ENCODE measurements around the gene ADCY7. TPM values are rescaled to one million over a fixed set of nuclear protein-coding genes. Genes with fewer than 3 reads are reported as not detected.
A peak's percentile ranks its signal among the peaks of the same experiment; 100 is the strongest.

The ADCY7 gene
- total RNA-seq, 1 experiment from 2014 or later: 27.1 TPM

- Histone ChIP-seq H3K27me3 (no peaks in the 10 kb centered on the region), H3K9me3 (replicated peaks) (no peaks in the 10 kb centered on the region), H3K4me3 (no peak overlapping the region), H3K4me1 (peaks cover 39% of the 10 kb centered on the region), H3K27ac (no peak overlapping the region; the same call in 1 of the 2 replicates), H3K36me3 (no peaks in the 10 kb centered on the region)
- peak; percentile 56 to 76 for DNase-seq
Observed at GRCh38 chr16:50268352-50268751, 2.0 kb downstream of the ADCY7 start.

- H3K9me3 ChIP-seq (replicated peaks): no peaks in the 10 kb centered on the region
- no peaks in the 10 kb centered on the region for H3K36me3 ChIP-seq
- no peak overlapping the region for H3K4me3 ChIP-seq
- no peak for DNase-seq
- H3K27me3 ChIP-seq: no peaks in the 10 kb centered on the region
- no peak overlapping the region for H3K27ac ChIP-seq
- peaks cover 35% of the 10 kb centered on the region for H3K4me1 ChIP-seq
Observed at GRCh38 chr16:50269061-50269705, 2.8 kb downstream of the ADCY7 start.

GRCh38 chr16:50269769-50270509, 3.6 kb downstream of the ADCY7 start:
- Histone ChIP-seq H3K27ac (no peak overlapping the region), H3K4me1 (peaks cover 31% of the 10 kb centered on the region), H3K36me3 (no peaks in the 10 kb centered on the region), H3K9me3 (replicated peaks) (no peaks in the 10 kb centered on the region), H3K4me3 (no peak overlapping the region), H3K27me3 (no peaks in the 10 kb centered on the region)
- no peak for DNase-seq

DNA sequence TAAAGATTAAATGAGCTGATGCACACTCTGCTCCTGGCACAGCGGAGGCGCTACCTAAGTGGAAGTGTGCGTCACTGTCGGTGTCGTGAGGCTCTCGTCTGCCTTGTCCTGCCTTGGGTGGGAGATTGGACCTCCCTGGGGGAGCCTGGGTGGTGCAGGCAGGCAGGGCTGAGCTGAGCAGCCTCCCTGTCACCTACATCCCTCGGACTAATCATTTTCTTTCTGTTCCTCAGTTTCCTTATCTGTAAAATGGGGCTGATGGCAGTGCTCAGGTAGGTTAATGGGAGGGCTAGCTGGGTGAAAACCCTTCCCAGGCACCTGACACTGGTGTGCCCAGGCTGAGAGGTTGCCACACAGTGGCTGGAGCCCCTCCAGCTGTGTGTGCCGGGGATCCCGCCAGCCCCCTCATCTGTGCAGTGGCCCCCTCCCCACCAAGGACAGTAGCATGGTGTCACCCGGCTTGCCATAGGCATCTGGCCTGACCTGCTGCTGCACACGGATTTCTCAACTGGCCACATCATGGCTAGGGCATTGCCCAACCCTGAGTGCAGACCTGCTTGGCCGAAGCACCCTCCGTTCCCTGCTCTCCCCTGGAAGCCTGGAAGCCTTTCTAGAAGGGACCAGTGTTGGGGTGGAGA, 4.3 kb downstream of the ADCY7 start:
- Histone ChIP-seq H3K27ac (no peak overlapping the region), H3K36me3 (no peaks in the 10 kb centered on the region), H3K27me3 (no peaks in the 10 kb centered on the region), H3K4me1 (peaks cover 24% of the 10 kb centered on the region), H3K9me3 (replicated peaks) (no peaks in the 10 kb centered on the region), H3K4me3 (no peak overlapping the region)
- no peak for DNase-seq

DNA sequence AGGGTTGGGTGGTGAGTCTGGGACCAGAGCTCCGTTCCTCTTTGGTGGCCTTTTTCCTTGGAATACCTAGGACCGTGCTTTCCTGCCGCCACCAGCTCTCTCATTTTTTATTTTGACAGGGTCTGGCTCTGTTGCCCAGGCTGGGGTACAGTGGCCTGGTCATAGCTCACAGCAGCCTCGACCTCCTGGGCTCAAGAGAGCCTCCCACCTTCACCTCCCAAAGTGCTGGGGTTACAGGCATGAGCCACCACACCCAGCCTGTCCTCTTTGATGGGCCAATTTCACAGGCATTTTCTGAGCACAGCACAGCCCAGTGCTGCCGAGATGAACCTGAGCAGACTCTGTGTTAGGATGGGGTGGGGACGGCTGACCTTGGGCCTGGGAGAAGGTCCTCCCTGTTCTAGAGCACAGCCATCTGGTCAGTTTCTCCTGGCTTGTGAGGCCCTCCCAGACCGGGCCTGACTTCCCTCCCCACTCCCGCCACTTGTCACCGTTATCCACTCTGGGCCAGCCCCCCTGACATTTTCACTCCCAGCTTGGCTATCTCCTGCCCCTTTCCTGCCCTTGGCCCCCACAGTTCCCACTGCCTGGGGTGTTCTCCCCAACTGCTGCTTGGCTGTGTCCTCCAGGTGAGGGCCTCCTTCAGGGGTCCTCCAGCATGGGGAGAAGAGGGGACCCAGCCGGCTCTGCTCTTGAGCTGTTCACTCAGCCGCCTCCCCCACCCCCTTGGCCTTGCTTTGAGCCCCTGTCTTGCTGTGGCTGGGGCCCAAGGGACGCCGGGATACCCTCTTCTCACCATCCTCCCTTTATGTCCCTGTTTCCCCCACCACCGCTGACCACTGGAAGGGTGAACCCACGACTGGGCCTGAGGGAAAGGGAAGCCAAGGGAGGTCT, 5.0 kb downstream of the ADCY7 start:
- H3K36me3 ChIP-seq: no peaks in the 10 kb centered on the region
- H3K4me1 ChIP-seq: peaks cover 18% of the 10 kb centered on the region
- no peak overlapping the region for H3K27ac ChIP-seq
- no peaks in the 10 kb centered on the region for H3K27me3 ChIP-seq
- H3K9me3 ChIP-seq (replicated peaks): no peaks in the 10 kb centered on the region
- no peak for DNase-seq
- H3K4me3 ChIP-seq: no peak overlapping the region

DNA sequence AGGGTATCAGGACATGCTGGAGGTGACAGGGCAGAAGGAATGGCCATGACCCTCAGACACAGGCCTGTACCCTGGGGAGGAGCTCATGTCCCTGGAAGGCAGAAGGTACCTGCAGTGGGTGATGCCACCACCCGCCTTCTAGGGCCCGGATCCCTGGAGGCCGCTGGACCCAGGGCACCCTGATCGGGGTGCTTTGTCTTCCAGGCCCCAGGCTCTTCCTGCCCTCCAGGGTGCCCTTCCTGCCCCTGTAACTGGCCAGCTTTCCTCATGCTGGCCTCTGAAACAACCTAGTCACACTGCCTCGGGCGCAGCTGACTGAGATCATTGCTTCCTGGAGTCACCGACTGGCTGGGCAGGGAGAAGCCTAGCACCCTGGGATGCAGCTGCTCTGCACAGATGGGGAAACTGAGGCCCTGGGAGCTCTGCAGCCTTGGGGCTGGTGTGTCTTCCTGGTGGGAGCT, 5.8 kb downstream of the ADCY7 start:
- no peak for DNase-seq
- Histone ChIP-seq H3K27ac (no peak overlapping the region), H3K9me3 (replicated peaks) (peaks cover 3% of the 10 kb centered on the region), H3K4me1 (peaks cover 16% of the 10 kb centered on the region), H3K4me3 (no peak overlapping the region), H3K27me3 (no peaks in the 10 kb centered on the region), H3K36me3 (no peaks in the 10 kb centered on the region)

DNA sequence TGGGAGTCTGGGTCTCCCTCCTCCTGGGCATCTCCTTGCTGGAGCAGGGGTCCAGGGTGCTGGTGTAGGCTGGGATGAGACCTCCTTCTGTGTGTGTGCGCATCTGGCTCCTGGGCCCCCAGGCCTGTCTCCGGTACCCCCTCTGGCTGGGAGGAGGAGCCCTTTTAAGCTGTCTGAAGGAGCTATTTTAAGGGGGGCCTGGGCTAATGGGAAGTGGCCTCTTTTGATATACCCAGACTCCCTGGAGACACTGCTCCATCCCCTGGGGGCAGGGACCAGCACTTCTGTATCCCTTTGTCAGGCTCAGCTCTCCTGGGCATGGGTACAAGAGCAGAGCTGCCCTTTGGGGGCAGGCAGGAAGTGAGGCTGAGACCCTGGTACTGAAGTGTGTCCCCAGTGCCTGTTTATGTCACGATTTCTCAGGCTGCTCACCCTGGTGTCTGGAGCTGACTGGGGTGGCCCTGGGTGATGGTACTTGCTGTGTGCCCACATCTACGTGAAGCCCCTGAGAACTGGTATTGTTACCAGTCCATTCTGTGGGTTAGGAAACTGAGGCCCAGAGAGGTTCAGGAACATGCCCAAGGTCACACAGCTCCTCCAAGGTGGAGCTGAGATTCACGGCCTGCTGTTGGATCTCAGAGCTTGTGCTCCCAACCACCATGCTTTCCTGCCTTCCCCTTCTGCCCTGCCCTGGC, 6.5 kb downstream of the ADCY7 start:
- H3K27ac ChIP-seq: no peak overlapping the region
- no peaks in the 10 kb centered on the region for H3K27me3 ChIP-seq
- no peak overlapping the region for H3K4me3 ChIP-seq
- no peaks in the 10 kb centered on the region for H3K36me3 ChIP-seq
- no peak for DNase-seq
- H3K4me1 ChIP-seq: peaks cover 9% of the 10 kb centered on the region
- peaks cover 4% of the 10 kb centered on the region for H3K9me3 ChIP-seq (replicated peaks)

GRCh38 chr16:50273382-50273690, 7.0 kb downstream of the ADCY7 start:
- no peaks in the 10 kb centered on the region; the same call in 1 of the 2 replicates for H3K36me3 ChIP-seq
- DNase-seq: no peak
- no peak overlapping the region for H3K27ac ChIP-seq
- H3K9me3 ChIP-seq (replicated peaks): peaks cover 4% of the 10 kb centered on the region
- no peak overlapping the region for H3K4me3 ChIP-seq
- H3K4me1 ChIP-seq: peaks cover 4% of the 10 kb centered on the region
- H3K27me3 ChIP-seq: no peaks in the 10 kb centered on the region

- no peaks in the 10 kb centered on the region for H3K4me1 ChIP-seq
- H3K9me3 ChIP-seq (replicated peaks): peaks cover 4% of the 10 kb centered on the region
- no peaks in the 10 kb centered on the region for H3K27me3 ChIP-seq
- no peak overlapping the region for H3K4me3 ChIP-seq
- no peak overlapping the region for H3K27ac ChIP-seq
- no peak for DNase-seq
- H3K36me3 ChIP-seq: no peaks in the 10 kb centered on the region; the same call in 1 of the 2 replicates
Observed at GRCh38 chr16:50273888-50274325, 7.6 kb downstream of the ADCY7 start.

- Histone ChIP-seq H3K4me3 (no peak overlapping the region), H3K36me3 (no peaks in the 10 kb centered on the region; the same call in 1 of the 2 replicates), H3K9me3 (replicated peaks) (peaks cover 4% of the 10 kb centered on the region), H3K27me3 (no peaks in the 10 kb centered on the region), H3K27ac (no peak overlapping the region), H3K4me1 (no peaks in the 10 kb centered on the region)
- DNase-seq: no peak
Observed at GRCh38 chr16:50274326-50275097, 8.2 kb downstream of the ADCY7 start.

- Histone ChIP-seq H3K27me3 (no peaks in the 10 kb centered on the region), H3K4me3 (no peak overlapping the region), H3K36me3 (no peaks in the 10 kb centered on the region; the same call in 1 of the 2 replicates), H3K27ac (no peak overlapping the region), H3K9me3 (replicated peaks) (peaks cover 4% of the 10 kb centered on the region), H3K4me1 (no peaks in the 10 kb centered on the region)
- DNase-seq: no peak
Observed at GRCh38 chr16:50275098-50275415, 8.7 kb downstream of the ADCY7 start.

DNA sequence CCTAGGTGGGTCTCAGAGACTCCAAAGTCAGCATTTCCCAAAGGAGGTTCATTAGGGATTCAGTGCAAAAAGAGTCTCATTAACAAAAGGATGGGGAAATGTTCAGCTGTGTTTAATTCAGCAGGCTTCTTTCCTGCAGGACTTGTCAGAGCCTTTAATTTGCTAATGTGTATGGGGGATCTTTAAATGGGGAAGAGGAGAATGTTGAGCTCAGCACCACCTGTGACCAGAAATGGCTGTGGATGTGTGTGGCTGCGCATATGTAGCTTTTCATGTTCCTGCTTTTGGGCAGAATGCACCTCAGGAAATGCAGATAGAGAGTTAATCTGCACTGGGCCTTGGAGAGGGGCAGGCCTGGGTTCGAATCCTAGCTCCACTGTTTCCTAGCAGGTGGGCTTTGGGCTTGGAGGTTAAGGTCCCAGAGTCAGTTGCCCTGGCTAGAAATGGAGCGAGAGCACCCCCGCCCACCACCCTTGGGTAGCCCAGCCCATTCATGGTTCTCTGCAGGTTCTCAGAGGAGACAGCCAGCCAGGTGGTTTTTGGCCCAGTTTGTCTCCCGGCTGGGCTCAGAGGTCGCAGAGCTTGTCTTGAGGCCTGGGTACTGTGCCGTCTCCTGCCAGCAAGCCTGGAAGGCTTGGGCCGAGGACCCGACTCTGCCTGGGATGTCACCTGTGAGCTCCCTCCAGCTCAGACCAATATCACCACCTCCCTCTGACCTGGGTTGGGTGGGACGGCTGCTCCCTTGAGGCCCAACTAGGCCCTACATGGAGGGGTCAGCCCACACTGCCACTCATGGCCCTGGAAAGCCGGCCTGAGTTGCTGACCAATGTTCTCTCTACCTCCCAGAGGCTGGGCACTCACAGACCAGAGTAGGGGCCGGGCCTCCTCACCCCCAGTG, 9.3 kb downstream of the ADCY7 start:
- no peaks in the 10 kb centered on the region; the same call in 1 of the 2 replicates for H3K36me3 ChIP-seq
- H3K27ac ChIP-seq: no peak overlapping the region
- no peak for DNase-seq

GRCh38 chr16:50276326-50276640, 9.9 kb downstream of the ADCY7 start:
- Histone ChIP-seq H3K27me3 (no peaks in the 10 kb centered on the region), H3K27ac (no peak overlapping the region), H3K4me3 (no peak overlapping the region), H3K9me3 (replicated peaks) (peaks cover 4% of the 10 kb centered on the region), H3K36me3 (no peaks in the 10 kb centered on the region; the same call in 1 of the 2 replicates), H3K4me1 (no peaks in the 10 kb centered on the region)
- DNase-seq: no peak

More for the DNA sequence above, 9.3 kb downstream of the ADCY7 start:
- Histone ChIP-seq H3K4me3 (no peak overlapping the region), H3K27me3 (no peaks in the 10 kb centered on the region), H3K4me1 (no peaks in the 10 kb centered on the region), H3K9me3 (replicated peaks) (peaks cover 4% of the 10 kb centered on the region)

Data from SJCRH30 (cell line).